Mucosa of gallbladder (tissue), 1 donor: ENCODE results near the gene C17orf100. TPM values are rescaled to one million over a fixed set of nuclear protein-coding genes. Genes with fewer than 3 reads are reported as not detected.

Experiments used
- DNase-seq: peaks from one replicate; pipeline ENCODE4 v3.0.0-alpha.2; 2020; ENCODE audit warnings: low spot score
- total RNA-seq: library from RNA; stranded (reverse); gene quantifications from one replicate; pipeline ENCODE4 v1.2.1, GENCODE V29; 2021
- donor health status: DM: no; HTN: no; CAD: no.

The C17orf100 gene
- total RNA-seq, 1 donor from 2014 or later, result 3.3 TPM

GRCh38 chr17:6669479-6670212 lies 18.1 kb downstream of the C17orf100 start:
- no peak for DNase-seq

- no peak for DNase-seq
These were observed 19.0 kb downstream of the C17orf100 start for GRCh38 chr17:6670571-6670970.

GRCh38 chr17:6670999-6671398 lies 19.4 kb downstream of the C17orf100 start:
- DNase-seq, result no peak

- DNase-seq, result no peak
These were observed 19.9 kb downstream of the C17orf100 start for GRCh38 chr17:6671431-6671830.

GRCh38 chr17:6674586-6674985 lies 23.0 kb downstream of the C17orf100 start:
- DNase-seq, result no peak

GRCh38 chr17:6675201-6675825 lies 23.8 kb downstream of the C17orf100 start:
- DNase-seq, result no peak

GRCh38 chr17:6676802-6677157 lies 25.2 kb downstream of the C17orf100 start:
- no peak for DNase-seq

- no peak for DNase-seq
These were observed 25.7 kb downstream of the C17orf100 start for GRCh38 chr17:6677158-6677831.

GRCh38 chr17:6677946-6678345 lies 26.4 kb downstream of the C17orf100 start:
- no peak for DNase-seq

- no peak for DNase-seq
These were observed 27.7 kb downstream of the C17orf100 start for GRCh38 chr17:6679241-6679640.

- DNase-seq, result no peak
These were observed 29.6 kb downstream of the C17orf100 start for GRCh38 chr17:6681176-6681575.

GRCh38 chr17:6681671-6682070 lies 30.1 kb downstream of the C17orf100 start:
- no peak for DNase-seq

- no peak for DNase-seq
These were observed 30.8 kb downstream of the C17orf100 start for GRCh38 chr17:6682339-6682738.

- no peak for DNase-seq
These were observed 31.6 kb downstream of the C17orf100 start for GRCh38 chr17:6683081-6683684.

- DNase-seq, result no peak
These were observed 32.3 kb downstream of the C17orf100 start for GRCh38 chr17:6683730-6684459.

- no peak for DNase-seq
These were observed 32.9 kb downstream of the C17orf100 start for GRCh38 chr17:6684460-6684783.

GRCh38 chr17:6684881-6685767 lies 33.6 kb downstream of the C17orf100 start:
- DNase-seq, result no peak

- DNase-seq, result no peak
These were observed 34.5 kb downstream of the C17orf100 start for GRCh38 chr17:6686026-6686425.

- no peak for DNase-seq
These were observed 37.4 kb downstream of the C17orf100 start for GRCh38 chr17:6688944-6689343.

GRCh38 chr17:6690641-6691040 lies 39.1 kb downstream of the C17orf100 start:
- no peak for DNase-seq

- no peak for DNase-seq
These were observed 40.0 kb downstream of the C17orf100 start for GRCh38 chr17:6691546-6691945.
